Fibroblast of villous mesenchyme (primary cell): ENCODE measurements around the gene DCTN2. TPM values are rescaled to one million over a fixed set of nuclear protein-coding genes. Genes with fewer than 3 reads are reported as not detected.
"Not testable (repeated sequence)": the region's sequence is repeated elsewhere in the genome, so short reads cannot be mapped to it uniquely, and the experiment has no call there.

Source experiments
- DNase-seq: peaks from one replicate; pipeline ENCODE4 v3.0.0-alpha.2; 2010; ENCODE audit warnings: low read depth
- H3K4me3 ChIP-seq: 2 replicates; pipeline ENCODE4 v1.5.1; 2011; ENCODE audit warnings: low read depth, mild to moderate bottlenecking, low read length
- CTCF ChIP-seq: IDR thresholded peaks from 2 replicates; pipeline ENCODE4 v1.5.1; 2012; ENCODE audit warnings: low read depth, mild to moderate bottlenecking, low read length; ENCODE audit not compliant: insufficient read depth
- total RNA-seq: library from RNA; depleted of rRNA; stranded (reverse); fragments of >200 nt; gene quantifications from 2 replicates; pipeline ENCODE4 v1.2.3, GENCODE V29; 2012

Gene DCTN2
- total RNA-seq, 1 donor: 111 TPM

- no peak for DNase-seq
- no peak overlapping the region for H3K4me3 ChIP-seq
- no peak for TF ChIP-seq CTCF
These were observed 29.0 kb upstream of the DCTN2 start for GRCh38 chr12:57575771-57576612.

- no peak for DNase-seq
- no peak for TF ChIP-seq CTCF
- H3K4me3 ChIP-seq: no peak overlapping the region
These were observed 27.8 kb upstream of the DCTN2 start for GRCh38 chr12:57574795-57575194.

GRCh38 chr12:57571926-57572762 is 25.2 kb upstream of the DCTN2 start:
- no peak for DNase-seq
- no peak overlapping the region for H3K4me3 ChIP-seq
- no peak for TF ChIP-seq CTCF

GRCh38 chr12:57570438-57570837 is 23.4 kb upstream of the DCTN2 start:
- not testable (repeated sequence) for DNase-seq, H3K4me3 ChIP-seq

- DNase-seq: no peak
- TF ChIP-seq CTCF: no peak
- no peak overlapping the region for H3K4me3 ChIP-seq
These were observed 22.9 kb upstream of the DCTN2 start for GRCh38 chr12:57569858-57570257.

GRCh38 chr12:57568838-57569237 is 21.8 kb upstream of the DCTN2 start:
- DNase-seq: no peak
- TF ChIP-seq CTCF: no peak
- no peak overlapping the region for H3K4me3 ChIP-seq

GRCh38 chr12:57564178-57564740 is 17.3 kb upstream of the DCTN2 start:
- TF ChIP-seq CTCF: no peak
- H3K4me3 ChIP-seq: no peak overlapping the region
- DNase-seq: no peak
